ELF-1 (cell line): ENCODE measurements around the gene TSEN54.

ENCODE experiments used
- DNase-seq: peaks from one replicate; pipeline ENCODE4 v3.0.0-alpha.2; 2016; ENCODE audit warnings: low read depth, low spot score

Gene TSEN54

DNA sequence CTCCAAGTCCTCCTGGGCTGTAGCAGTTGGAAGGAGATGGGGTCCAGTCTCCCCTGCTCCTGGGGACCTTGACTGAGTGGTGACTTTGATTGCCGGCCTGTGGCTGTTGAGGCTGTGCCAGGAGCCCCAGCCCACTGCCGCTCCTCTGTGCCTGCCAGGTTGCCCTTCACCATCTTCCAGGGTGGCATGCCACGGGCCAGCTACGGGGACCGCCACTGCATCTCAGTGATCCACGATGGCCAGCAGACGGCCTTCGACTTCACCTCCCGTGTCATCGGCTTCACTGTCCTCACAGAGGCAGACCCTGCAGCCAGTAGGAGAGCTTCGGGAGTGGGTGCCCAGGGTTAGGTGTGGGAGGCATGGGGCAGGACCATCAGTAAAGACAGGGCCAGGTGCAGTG, 47.9 kb downstream of the TSEN54 start:
- DNase-seq: no peak

DNA sequence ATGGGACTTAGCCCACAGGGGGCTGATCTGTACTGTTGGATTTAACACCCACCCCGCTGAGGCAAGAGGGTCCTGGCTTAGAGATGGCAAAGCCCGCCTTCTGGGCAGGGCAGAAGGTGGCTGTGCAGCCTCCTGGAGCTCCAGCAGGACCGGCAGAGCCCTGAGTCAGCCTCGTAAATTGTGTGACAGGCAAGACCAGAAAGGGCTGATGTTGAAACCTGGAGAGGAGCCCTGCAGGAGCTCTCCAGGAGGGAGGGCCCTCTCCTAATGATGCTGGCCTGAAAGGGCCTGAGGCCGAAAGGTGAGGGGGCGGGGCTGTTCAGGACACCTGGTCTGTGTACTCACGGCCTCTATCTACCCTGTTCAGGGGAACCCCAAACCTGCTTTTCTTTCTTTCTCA, 48.7 kb downstream of the TSEN54 start:
- peak; percentile 76 for DNase-seq

DNA sequence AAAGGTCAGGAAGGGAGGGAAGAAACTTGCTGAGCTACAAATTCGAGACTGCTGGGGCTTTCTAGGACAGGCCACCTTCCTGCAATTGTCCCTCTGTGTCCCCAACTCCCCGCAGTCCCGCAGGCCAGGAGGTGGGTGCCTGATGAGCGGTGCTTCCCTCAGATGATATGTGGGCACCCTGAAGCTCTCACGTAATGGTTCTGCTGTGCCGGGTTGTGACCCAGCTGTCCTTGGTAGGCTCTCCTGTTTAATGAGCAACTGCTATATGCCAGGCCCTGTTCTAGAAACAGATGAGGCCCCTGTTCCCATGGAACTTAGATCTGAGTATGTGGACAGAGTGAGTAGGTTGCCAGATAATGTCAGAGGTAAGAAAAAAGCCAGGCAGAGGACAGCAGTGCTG, 49.3 kb downstream of the TSEN54 start:
- no peak for DNase-seq

DNA sequence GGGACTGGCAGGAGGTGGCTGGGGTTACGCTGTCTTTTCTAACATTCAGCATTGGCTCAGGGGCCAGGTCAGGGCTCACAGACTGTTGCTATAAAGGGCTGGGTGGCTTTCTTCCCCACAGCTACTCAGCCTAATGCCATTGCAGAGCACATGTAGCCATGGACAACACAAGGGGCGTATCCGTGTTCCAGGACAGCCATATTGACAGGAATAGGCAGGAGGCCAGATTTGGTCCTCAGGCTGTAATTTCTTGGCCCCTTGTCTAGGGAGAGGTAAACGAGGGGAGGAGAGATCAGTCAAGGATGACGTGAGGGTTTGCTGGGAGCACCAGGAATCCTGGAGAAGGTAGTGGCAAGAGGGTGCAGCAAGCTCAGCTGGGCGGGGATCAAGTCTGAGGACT, 50.1 kb downstream of the TSEN54 start:
- no peak for DNase-seq

DNA sequence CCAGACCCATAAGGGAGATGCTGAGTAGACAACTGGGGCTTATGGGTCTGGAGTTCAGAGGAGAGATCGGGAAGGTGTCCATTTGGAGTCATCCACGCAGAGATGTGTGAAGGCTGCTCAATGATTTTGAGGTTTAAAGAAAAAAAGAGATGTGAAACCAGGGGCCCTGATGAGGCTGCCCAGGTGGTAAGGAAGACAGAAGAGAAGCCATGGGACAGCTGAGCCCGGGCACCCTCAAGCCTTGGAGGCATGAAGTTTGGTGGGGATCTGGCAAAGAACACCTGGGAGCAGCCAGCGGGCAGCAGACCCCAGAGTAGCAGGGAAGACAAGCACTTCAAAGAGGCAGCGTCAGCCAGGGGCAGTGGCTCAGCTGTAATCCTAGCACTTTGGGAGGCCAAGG, 50.5 kb downstream of the TSEN54 start:
- DNase-seq: no peak

DNA sequence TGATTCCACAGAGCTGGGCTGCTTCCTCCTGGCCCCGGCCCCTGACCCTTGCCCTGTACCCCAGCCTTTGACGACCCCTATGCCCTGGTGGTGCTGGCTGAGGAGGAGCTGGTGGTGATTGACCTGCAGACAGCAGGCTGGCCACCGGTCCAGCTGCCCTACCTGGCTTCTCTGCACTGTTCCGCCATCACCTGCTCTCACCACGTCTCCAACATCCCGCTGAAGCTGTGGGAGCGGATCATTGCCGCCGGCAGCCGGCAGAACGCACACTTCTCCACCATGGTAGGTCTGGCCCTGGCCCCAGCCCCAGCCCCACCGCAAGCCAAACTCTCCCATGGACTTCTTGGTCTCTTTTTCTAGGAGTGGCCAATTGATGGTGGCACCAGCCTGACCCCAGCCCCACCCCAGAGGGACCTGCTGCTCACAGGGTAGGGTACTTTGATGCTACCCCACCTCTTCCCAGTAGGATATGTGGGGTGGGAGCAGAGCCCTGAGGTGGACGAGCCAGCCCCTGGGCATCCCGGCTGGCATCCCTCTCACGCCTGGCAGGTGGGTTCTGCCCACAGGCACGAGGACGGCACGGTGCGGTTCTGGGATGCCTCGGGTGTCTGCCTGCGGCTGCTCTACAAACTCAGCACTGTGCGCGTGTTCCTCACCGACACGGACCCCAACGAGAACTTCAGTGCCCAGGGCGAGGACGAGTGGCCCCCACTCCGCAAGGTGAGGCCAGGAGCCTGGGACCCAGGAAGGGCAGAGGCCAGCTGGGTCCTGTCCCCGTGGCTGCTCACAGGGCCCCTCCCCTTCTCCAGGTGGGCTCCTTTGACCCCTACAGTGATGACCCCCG, 52.3 kb downstream of the TSEN54 start:
- DNase-seq: no peak

DNA sequence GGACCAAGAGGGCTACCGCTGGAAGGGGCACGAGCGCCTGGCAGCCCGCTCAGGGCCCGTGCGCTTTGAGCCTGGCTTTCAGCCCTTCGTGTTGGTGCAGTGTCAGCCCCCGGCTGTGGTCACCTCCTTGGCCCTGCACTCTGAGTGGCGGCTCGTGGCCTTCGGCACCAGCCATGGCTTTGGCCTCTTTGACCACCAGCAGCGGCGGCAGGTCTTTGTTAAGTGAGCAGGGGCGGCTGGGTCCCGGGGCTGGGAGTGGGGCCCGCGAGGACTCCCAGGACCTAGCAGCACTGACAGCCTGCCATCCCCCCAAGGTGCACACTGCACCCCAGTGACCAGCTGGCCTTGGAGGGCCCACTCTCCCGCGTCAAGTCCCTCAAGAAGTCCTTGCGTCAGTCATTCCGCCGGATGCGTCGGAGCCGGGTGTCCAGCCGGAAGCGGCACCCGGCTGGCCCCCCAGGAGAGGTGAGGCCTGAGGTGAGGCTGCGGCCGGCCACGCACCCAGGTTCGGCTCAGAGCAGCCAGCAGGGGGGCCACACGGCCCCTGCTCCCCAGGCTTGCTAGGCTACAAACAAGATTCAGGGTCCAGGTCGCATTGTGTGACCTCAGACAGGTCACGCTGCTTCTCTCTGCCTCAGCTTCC, 53.8 kb downstream of the TSEN54 start:
- DNase-seq: no peak

DNA sequence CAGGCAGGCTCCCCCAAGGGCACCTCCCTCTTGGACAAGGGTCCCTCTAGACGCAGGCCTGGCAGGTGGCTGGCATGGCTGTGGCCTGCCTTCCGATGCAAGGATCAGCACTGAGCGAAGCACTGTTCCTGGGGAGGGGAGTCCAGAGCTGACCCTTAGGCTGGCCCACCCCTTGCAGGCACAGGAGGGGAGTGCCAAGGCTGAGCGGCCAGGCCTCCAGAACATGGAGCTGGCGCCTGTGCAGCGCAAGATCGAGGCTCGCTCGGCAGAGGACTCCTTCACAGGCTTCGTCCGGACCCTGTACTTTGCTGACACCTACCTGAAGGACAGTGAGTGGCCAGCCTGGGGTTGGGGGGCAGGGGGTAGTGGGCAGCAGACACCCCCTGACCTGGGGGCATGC, 54.4 kb downstream of the TSEN54 start:
- DNase-seq: no peak

DNA sequence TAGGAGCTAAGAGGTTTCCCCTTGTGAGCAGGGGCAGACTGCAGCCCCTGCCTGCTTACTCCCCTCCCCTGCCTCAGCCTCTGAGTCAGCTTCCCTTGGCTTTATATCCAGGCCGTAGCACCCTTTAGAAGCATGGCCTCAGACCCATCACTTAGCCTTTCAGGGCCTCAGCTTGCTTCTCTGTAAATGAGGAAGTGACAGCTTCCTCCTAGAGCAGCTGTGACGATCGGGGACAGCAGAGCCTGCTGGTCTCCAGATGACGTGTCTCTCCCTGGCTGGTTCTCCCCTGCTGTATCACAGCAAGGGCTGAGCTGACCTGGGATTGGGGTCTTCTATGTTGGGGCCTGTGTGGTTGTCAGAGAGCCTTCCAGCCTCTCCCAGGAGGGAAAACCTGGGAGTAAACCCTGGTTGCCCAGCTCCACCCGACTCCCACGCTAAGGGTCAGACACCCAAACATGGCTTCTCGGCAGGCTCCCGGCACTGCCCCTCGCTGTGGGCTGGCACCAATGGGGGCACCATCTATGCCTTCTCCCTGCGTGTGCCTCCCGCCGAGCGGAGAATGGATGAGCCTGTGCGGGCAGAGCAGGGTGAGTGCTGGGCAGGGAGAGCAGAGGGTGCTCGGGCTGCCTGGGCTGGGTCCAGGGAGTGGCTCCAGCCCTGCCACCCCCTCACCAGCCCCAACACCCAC, 55.0 kb downstream of the TSEN54 start:
- no peak for DNase-seq

DNA sequence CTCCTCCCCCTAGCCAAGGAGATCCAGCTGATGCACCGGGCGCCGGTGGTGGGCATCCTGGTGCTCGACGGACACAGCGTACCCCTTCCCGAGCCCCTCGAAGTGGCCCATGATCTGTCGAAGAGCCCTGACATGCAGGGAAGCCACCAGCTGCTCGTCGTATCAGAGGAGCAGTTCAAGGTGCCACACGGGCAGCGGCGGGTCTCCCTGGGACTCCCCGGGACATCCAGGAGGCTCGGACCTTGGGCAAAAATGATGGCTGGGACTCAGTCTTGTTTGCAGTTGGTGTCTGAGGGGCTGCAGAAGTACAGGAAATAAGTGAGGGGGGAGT, 55.5 kb downstream of the TSEN54 start:
- no peak for DNase-seq

DNA sequence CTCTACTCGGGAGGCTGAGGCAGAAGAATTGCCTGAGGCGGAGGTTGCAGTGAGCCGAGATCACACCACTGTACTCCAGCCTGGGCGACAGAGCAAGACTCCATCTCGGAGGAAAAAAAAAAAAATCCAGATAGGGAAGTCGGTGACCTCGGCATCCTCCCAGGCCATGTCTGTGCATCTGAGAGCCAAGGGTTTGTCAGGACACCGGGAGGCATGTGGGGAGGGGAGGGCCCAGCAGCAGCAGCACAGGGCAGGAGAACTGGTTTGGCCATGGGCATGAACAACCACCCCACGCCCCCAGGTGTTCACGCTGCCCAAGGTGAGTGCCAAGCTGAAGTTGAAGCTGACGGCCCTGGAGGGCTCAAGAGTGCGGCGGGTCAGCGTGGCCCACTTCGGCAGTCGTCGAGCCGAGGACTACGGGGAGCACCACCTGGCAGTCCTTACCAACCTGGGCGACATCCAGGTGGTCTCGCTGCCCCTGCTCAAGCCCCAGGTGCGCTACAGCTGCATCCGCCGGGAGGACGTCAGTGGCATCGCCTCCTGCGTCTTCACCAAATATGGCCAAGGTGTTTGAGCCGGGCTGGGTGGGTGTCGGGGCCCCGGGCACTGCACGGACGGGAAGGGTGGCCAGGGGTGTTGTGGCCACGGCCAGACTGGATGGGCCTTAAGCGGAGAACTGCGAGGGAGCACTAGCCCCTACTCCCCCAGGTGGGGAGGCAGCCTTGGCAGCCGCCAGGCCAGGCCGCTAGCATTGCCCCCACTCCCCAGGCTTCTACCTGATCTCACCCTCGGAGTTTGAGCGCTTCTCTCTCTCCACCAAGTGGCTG, 56.6 kb downstream of the TSEN54 start:
- DNase-seq: no peak

DNA sequence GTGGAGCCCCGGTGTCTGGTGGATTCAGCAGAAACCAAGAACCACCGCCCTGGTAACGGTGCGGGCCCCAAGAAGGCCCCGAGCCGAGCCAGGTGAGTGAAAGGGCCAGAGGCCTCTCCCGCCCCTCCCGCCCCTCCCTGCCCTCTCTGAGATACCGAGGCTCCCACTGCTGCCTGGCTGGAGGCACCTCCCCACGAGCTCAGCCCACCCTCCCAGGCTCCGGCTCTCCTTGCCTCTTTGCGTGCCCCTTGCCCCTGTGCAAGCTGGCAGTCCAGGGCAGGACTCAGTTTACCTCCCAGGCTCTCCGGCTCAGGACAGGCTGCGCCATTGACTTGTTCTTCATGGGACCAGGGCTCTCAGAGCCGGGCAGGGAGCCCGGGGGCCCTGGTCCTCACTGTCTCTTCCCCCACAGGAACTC, 57.2 kb downstream of the TSEN54 start:
- no peak for DNase-seq

DNA sequence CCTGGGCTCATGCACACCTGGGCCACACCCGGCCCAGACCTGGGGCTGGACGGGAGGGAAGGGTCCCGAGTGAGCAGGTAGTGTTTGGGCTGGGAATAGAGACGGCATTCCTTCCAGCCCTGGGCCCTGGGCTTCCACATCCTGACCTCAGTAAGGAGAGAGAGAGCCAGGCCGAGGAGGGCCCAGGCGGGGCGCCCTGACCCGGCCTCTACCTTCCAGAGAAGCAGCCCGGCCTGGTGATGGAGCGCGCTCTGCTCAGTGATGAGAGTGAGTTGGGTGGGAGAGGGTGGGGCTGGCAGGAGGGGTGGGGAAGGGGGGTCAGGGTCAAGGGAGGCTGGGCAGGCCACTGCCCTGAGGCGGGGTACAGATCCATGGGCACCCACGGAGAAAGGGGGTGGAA, 57.7 kb downstream of the TSEN54 start:
- DNase-seq: no peak
